ENCODE results near the gene POM121.
"Not testable (repeated sequence)": the region's sequence is repeated elsewhere in the genome, so short reads cannot be mapped to it uniquely, and the experiment has no call there.

Gene POM121

DNA sequence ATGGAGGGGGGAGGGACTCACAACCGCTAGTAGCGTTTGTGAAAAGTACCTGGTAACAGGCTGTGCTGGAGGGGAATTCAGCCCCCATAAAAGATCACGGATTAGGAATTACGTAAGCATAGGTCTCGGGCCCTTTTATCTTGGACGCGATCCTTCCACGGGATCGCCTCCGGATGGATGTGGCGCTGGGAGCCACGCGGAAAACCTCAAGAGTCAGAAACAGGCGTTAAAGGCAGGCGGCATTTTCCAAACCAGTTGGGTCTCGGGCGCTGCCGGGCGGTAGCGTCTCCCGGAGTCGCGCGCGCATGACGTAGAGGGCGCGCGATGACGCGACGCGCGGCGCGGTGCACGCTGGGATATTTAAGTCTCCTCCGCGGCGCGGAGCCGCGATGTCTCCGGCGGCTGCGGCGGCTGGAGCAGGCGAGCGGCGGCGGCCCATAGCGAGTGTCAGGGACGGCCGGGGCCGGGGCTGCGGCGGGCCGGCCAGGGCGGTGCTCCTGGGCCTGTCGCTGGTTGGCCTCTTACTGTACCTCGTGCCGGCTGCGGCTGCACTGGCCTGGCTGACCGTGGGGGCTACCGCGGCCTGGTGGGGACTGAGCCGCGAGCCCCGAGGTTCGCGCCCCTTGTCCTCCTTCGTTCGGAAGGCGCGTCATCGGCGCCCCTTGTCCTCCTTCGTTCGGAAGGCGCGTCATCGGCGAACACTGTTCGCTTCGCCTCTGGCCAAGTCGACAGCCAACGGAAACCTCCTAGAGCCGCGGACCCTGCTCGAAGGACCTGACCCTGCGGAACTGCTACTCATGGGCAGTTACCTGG, at the start of gene POM121:
POM121 (plus strand) TSS at position 363 of the 813 bp plus-strand sequence; CDS start at position 390, 27 bp downstream.
- DNase-seq = peak; percentile 66 to 88 (median 82)

DNA sequence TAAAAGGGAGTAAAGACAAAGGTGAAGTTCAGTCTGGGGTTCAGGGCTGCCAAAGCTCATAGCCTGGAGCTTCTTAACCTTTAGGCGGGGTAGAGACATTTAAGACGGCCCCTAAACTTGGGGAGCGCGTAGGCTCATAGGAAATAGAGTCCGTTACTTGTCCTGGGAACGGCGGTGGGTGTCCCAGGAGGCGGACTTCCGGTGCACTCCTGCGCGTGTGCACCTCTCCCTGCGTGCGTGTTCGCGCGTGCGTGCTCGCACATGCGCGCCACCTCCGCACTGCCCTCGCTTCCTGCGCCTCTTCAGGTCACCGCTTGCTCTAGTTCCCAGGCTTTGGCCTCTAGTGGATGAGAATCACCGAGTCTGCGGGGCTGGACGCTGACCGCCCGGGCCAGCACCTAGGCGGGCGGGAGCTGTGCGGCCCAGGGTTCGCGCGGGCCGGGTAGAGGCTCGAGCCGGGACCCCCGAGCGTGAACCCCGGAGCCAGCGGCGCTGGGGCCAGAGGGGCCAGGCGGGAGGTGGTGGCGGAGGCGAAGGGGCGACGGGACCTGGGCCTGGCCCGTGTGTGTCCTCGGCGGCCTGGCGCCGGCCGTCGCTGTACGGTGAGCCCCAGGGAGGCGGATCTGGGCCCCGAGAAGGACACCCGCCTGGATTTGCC, 45.7 kb upstream of the POM121 start:
- peak; percentile 46 to 76 (median 66) for DNase-seq

DNA sequence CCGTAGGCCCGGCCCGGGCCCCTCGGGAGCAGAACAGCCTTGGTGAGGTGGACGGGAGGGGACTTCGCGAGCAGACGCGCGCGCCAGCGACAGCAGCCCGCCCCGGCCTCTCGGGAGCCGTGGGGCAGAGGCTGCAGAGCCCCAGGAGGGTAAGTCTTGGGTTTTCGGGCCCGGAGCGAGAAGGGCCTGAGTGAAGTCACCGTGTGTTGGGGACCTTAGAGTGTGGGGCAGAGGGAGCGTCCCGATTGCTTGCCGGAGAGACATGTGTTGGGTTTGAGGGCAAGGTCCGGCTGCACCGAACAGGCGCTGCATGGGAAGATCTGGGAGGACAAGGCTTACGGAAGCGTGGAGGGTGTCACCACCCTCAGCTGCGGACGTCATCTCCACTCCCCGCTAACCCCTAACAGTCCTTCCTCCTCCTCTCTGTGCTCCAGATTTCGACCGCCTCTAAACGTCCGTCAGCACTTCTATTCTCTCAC, 45.1 kb upstream of the POM121 start:
- peak in 5 of 6 experiments; percentile 4 to 28 (median 18) for DNase-seq

DNA sequence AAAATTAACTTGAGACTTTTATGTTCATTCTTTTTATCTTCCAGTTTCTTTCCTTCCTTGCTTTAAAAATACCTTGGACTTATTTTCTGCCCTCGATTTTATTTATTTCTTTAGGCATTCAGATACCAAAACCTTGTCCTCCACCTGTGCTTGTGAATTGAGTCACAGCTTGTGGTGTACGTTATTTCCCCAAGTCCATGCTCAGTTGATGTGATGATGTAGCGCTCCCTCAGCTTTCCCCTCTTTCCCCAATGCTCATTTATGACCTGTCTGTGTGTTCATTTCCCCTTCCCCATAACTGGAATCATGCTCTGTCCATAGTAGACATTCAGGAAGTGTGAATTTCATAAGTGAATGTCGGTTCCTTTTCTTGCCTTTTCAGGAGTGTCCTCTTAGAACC, 33.1 kb upstream of the POM121 start:
- not testable (repeated sequence) for DNase-seq

DNA sequence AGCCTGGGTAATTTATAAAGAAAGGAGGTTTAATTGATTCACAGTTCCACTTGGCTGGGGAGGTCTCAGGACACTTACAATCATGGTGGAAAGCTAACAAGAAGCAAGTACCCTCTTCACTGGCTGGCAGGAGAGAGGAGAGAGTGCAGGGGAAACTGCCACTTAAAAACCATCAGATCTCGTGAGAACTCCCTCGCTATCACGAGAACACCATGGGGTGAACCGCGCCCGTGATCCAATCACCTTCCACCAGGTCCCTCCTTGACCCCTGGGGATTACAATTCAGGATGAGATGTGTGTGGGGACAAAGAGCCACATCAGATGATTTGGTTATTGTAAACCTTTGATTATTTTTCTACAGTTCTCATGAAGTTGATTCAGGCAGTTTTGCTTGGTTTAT, 20.2 kb upstream of the POM121 start:
- DNase-seq = not testable (repeated sequence)

DNA sequence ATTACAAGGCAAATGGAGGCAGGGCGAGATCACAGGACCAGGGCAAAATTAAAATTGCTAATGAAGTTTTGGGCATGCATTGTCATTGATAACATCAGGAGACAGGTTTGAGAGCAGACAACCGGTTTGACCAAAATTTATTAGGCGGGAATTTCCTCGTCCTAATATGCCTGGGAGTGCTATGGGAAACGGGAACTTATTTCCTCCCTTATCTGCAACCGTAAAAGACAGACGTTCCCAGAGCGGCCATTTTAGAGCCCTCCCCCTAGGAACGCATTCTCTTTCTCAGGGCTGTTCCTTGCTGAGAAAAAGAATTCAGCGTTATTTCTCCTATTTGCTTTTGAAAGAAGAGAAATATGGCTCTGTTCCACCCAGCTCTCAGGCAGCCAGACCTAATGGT, 16.5 kb upstream of the POM121 start:
- not testable (repeated sequence) for DNase-seq

DNA sequence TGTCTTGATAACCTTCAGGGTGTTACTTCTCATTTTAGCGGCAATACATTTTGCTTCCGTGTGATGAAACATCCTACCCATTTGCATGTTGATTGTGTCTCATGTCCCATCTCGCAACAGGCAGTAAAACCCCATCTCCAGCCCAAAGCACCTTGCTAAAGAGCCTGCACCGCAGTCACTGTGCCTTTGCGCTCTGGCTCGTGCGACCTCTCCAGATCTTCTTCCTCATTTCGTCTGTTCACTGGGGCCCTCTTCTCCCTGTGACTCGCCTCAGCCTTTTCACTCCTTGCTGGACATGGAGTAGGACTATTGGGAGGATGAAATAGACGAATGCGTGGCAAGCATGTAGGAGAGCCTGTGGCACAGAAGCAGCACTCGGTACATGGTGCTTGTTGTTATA, 13.5 kb upstream of the POM121 start:
- not testable (repeated sequence) for DNase-seq

DNA sequence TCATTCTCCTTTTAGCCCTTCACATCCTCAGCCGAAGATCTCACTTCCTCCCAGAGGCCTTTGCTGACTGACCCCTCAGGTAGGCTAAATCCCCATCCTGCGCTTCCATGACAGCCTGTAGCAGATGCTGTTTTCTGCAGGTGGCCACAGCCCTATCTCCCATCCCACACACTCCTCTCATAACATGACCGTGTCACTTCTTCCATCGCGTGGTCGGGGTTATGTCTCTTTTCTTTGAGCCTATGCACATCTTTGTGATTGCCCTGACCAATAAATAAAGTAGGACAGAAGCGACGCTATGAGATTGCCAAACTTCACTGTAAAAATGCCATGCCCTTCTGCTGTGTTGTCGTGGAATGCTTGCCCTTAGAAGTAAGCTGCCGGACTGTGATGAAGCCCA, 11.1 kb upstream of the POM121 start:
- DNase-seq = not testable (repeated sequence)

DNA sequence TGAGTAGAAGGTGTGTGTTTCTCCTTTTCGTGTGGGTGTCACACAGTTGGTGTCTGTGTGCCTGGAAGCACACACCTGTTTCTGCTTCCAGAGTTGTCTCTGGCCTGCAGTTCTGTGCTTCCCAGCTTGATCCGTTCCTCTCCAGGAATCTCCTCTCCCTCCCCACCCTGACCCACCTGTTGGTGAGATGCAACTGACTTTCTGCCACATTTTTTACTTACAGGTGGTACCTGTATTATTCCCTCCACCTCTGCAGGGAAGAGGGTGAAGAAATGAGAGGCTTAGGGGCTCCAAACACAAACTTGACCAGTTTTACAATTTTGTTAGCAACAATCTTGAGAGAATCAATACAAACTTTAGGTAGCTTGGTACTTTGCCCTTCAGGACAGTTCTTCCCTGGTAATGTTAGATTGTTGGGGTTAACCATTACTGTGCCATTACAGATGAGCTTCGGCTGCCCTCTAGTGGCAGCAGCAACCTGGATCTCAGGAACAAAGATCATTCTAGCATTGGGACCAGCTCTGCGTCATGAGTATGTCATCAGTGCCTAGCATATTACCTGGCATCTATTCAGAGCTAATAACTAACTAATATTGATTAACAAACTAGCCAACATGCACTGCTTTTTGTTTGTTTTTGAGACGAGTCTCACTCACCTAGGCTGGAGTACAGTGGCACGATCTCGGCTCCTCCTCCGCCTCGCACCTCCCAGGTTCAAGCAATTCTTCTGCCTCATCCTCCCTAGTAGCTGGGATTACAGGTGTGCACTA, 10.0 kb upstream of the POM121 start:
- peak; percentile 16 to 37 (median 22) for DNase-seq

DNA sequence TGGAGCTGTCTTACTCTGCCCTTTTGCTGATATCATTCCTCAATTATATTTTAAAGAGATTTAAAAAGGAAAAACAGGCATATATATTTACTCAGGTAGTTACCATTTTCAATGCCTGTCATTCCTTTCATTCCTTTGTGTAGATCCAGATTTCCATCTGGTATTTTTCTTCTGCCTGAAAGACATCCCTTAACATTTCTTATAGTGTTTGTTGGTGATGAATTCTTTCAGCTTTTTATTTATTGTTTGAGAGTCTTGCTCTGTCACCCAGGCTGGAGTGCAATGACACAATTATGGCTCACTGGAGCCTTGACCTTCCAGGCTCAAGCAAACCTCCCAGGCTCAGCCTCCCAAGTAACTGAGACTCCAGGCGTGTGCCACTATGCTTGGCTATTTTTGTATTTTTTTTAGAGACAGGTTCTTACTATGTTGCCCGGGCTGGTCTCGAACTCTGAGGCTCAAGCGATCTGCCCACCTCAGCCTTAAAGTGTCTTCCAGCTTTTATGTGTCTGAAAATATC, 5.6 kb upstream of the POM121 start:
- no peak for DNase-seq

DNA sequence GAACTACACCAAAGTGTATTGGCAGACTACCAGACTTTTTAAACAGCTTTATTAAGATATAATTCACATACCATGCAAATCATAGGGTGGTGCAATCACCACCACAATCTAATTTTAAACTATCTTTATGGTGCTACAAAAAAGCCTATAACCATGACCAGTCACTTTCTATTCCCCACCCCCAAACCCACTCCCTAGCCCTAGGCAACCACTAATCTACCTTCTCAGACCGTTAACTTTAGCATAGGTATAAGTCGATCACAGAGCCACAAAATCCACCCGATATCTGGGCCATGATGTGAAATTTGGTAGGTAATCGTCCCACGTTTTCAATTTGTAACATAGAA, 536 bp upstream of the POM121 start:
- no peak for DNase-seq

DNA sequence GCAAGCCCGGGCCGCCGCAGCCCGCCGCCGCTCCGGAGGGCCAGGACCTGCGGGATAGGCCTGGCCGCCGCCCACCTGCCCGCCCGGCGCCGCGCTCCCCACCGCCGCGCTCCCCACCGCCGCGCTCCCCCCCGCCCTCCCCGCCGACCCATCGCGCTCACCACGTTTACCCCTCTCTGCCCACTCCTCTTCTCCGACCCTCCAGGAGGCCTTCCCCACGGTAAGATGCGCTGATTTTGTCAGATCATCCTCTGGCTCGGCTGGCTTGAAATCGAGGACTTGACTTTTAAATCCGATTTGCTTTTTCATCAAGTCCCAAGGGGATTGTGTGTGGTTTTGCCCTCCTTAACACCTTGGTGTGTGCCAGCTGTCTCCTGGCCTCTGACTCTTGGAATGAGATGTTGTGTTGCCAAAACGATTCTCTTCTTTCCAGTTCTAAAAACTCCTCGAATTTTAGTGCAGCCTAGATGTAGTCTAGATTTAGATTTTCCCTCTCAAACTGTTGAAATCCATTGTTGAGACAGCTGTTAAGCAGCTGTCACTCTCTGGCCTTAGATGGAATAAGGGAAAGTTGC, 738 bp downstream of the POM121 start:
- peak in 1 of 6 experiments; percentile 14 for DNase-seq

DNA sequence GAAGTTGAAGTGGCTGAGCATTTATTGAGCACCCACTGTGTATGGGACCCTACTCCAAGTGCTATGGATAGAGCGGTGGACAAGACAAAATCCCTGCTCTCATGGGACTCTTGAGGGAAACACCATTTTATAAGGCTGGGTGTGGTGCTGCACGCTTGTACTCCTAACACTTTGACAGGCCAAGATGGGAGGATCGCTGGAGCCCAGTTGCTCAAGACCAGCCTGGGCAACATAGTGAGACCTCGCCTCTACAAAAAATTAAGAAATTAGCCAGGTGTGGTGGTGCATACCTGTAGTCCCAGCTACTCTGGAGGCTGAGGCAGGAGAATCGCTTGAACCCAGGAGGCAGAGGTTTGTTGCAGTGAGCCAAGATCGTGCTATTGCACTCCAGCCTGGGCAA, 2.9 kb downstream of the POM121 start:
- not testable (repeated sequence) for DNase-seq

DNA sequence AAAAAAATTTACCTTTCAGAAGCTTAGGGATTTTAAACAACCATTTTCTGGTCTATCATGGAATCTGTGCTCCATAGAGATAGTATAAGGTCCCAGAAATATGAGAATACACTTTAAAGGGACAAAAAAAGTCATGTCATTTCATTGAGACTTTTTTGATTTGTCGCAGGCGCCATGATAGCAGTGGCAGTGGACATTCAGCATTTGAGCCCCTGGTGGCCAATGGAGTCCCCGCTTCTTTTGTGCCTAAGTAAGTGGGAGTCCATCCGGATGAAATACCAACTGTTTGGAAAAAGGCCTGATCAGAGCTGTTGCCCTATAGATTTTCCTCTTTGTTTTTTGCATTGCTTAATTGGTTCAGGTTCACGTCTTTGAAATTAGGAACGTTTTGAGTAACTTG, 3.3 kb downstream of the POM121 start:
- not testable (repeated sequence) for DNase-seq

DNA sequence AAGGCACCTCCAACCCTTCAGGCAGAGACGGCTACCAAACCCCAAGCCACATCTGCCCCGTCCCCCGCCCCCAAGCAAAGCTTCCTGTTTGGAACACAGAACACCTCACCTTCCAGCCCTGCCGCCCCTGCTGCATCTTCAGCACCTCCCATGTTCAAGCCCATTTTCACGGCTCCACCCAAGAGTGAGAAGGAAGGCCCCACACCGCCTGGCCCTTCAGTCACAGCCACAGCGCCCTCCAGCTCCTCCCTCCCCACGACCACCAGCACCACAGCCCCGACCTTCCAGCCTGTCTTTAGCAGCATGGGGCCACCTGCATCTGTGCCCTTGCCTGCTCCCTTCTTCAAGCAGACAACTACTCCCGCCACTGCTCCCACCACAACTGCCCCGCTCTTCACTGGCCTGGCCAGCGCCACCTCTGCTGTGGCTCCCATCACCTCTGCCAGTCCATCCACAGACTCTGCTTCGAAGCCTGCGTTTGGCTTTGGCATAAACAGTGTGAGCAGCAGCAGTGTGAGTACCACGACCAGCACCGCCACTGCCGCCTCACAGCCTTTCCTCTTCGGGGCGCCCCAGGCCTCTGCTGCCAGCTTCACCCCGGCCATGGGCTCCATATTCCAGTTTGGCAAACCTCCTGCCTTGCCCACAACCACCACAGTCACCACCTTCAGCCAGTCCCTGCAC, 17.3 kb downstream of the POM121 start:
- DNase-seq = not testable (repeated sequence)

DNA sequence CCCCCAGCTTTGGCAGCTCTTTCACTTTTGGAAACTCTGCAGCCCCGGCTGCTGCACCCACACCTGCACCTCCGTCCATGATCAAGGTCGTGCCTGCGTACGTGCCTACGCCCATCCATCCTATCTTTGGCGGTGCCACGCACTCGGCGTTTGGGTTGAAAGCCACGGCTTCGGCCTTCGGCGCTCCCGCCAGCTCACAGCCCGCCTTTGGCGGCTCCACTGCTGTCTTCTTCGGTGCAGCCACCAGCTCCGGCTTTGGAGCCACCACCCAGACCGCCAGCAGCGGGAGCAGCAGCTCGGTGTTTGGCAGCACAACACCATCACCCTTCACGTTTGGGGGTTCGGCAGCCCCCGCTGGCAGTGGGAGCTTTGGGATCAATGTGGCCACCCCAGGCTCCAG, 18.1 kb downstream of the POM121 start:
- not testable (repeated sequence) for DNase-seq

DNA sequence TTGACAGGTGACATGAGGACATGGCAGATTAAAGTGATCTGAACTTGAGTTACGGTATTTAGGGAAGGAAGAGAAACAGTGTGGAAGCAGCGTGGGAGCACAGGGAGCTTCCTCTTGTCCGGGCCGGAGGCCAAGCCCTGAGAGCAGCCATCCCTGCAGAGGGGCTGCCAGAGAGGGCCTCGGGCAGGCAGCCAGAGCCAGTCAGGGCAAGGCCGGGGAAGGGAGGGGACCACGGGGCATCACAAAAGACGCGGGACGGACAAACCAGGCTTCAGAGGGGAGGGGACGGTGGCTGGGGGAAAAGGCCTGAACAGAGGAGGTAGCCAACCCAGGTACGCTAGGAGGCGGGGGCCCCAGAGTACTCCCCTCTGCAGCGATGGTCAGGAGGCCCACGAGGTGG, 20.0 kb downstream of the POM121 start:
- not testable (repeated sequence) for DNase-seq

DNA sequence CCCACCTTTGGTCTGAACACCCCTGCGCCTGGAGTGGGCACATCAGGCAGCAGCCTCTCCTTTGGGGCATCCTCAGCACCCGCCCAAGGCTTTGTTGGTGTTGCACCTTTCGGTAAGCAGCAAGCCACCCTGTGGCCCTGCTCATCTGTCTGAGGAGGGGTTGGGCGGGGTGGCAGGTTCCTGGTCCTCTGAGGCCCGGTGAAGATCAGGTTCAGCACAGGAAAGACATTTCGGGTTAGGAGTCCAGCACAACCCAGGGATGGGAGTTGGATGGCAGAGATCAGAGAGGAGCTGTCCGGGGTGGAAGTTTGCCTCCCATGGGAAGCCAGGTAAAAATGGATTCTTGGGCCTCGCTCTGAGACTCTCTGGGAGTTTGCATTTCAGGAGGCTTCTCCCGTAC, 20.7 kb downstream of the POM121 start:
- not testable (repeated sequence) for DNase-seq

DNA sequence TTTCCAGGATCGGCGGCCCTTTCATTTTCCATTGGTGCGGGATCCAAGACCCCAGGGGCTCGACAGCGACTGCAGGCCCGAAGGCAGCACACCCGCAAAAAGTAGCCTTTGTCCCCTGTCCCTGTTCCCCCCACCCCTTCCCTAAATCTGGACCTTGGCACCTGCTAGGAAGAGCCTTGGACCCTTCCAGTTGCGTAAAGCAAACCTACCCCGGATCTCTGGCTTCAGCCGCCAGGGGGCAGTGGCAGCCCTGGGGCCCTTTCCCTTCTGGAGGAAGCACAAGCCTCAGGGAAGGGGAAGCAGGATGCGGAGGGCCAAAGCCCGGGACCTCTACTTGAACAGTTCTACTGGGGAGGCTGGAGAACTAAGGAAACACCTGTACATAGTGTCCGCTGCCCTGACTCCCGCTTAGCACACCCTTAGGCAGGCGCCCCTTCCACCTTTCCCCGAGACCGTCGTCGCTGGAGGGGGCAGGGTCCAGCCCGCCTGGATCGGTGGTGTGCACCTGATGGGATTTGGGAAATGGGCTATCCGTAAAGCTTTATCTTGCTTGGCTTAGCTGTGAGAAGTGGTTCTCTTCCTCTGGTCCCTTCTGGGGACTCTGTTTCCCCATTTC, 21.3 kb downstream of the POM121 start:
- DNase-seq = not testable (repeated sequence)

DNA sequence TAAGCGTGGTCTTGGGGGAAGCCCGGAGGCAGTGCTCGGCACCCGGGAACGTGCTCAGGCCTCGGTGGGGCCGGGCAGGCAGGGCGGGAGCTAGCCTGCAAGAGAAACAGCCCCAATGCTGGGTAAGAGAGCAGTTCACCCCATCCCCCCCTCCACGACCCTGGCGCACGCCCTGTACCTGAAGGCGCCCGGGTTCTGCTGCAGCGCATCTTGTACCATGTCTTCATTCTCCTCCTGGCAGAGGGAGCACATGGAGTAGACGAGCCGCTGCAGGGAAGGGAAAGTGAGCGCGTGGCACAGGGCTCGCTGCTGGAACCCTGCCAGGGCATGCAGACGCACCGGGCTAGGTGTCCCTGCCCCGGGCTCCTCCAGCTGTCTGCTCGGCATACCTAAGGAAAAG, 23.8 kb downstream of the POM121 start:
- DNase-seq = not testable (repeated sequence)

DNA sequence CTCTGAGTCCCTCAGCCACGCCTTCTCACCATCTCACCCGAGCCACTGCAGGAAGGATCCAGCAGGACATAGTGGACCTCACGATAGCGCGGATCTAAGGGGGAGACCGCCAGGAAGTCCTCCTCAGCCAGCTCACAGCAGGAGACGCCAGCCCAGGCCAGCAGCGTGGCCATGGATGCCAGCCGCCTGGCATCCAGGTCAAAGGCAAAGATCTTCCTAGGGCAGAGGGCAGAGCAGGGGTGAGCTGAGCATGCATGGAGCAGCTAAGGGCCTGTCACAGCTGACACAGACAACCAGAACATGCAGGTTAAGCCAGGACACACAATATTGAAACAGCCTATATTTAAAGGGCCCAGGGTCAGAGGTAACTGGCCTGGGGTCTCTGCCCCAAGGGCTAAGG, 24.4 kb downstream of the POM121 start:
- not testable (repeated sequence) for DNase-seq

DNA sequence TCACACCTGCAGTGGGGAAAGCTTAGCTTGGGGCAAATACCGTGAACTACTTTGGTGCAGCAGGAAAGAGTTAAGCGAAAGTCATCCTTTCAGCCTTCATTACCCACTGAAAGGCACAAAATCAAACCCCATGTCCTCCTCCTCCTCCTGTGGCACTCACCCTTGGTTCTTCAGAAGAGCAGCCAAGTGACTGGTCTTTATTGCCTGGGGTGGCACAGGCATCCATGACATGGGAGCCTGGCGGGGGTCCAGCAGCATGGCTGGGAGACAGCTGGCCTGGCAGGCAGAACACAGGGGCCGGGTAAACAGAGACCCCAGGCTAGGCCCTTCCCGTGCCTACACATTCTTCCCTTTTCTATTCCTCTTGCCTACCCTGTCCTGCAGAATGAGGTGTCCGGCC, 24.8 kb downstream of the POM121 start:
- DNase-seq = not testable (repeated sequence)
